ENCODE results near the gene USP11. TPM values are rescaled to one million over a fixed set of nuclear protein-coding genes. Genes with fewer than 3 reads are reported as not detected.
A peak's percentile ranks its signal among the peaks of the same experiment; 100 is the strongest.
"Not testable (repeated sequence)": the region's sequence is repeated elsewhere in the genome, so short reads cannot be mapped to it uniquely, and the experiment has no call there.

The USP11 gene
- total and polyA plus RNA-seq, 3 donors from 2014 or later, result 113 to 185 (median 128) TPM

GRCh38 chrX:47283015-47283771, 50.4 kb downstream of the USP11 start:
- WGBS, 2 donors, result 42 to 44% methylated on average over 12 to 18 of the region's 18 CpGs
- intact Hi-C loops (cut with DNase I; ENCODE audit: low total_unique reads), result no loop called here

GRCh38 chrX:47284616-47285015, 51.8 kb downstream of the USP11 start:
- intact Hi-C loops (cut with DNase I; ENCODE audit: low total_unique reads); H3K27me3 ChIP-seq; H3K36me3 ChIP-seq (ENCODE audit: low read depth, missing control alignments); H3K9me3 ChIP-seq; H3K4me3 ChIP-seq; H3K27ac ChIP-seq; H3K4me1 ChIP-seq; DNase-seq: not testable (repeated sequence)
- 92 to 96% methylated on average over 9 to 10 of the region's 10 CpGs for WGBS, 2 donors

More at GRCh38 chrX:47283015-47283771, 50.4 kb downstream of the USP11 start:
- TF ChIP-seq CTCF (IDR thresholded peaks at IDR 0.05) (no peak), POLR2A (IDR thresholded peaks at IDR 0.05) (no peak)
- peak; percentile 81 for DNase-seq
- Histone ChIP-seq H3K4me1 (no peaks in the 10 kb centered on the region), H3K27ac (no peak overlapping the region), H3K9me3 (no peaks in the 10 kb centered on the region), H3K36me3 (ENCODE audit: low read depth, missing control alignments) (no peaks in the 10 kb centered on the region), H3K4me3 (no peak overlapping the region), H3K27me3 (no peaks in the 10 kb centered on the region)

GRCh38 chrX:47285836-47286320, 53.1 kb downstream of the USP11 start:
- H3K9me3 ChIP-seq, result no peaks in the 10 kb centered on the region
- intact Hi-C loops (cut with DNase I; ENCODE audit: low total_unique reads), result no loop called here
- 28 to 36% methylated on average over 6 of the region's 6 CpGs for WGBS, 2 donors
- no peaks in the 10 kb centered on the region for H3K4me1 ChIP-seq
- no peak overlapping the region for H3K4me3 ChIP-seq
- no peak for DNase-seq
- H3K36me3 ChIP-seq (ENCODE audit: low read depth, missing control alignments), result no peaks in the 10 kb centered on the region
- no peak for TF ChIP-seq CTCF (IDR thresholded peaks at IDR 0.05)
- no peak for TF ChIP-seq POLR2A (IDR thresholded peaks at IDR 0.05)
- H3K27me3 ChIP-seq, result no peaks in the 10 kb centered on the region
- no peak overlapping the region for H3K27ac ChIP-seq

- intact Hi-C loops (cut with DNase I; ENCODE audit: low total_unique reads), result no loop called here
- no peaks in the 10 kb centered on the region for H3K36me3 ChIP-seq (ENCODE audit: low read depth, missing control alignments)
- no peak overlapping the region for H3K4me3 ChIP-seq
- TF ChIP-seq CTCF (IDR thresholded peaks at IDR 0.05) (no peak), POLR2A (IDR thresholded peaks at IDR 0.05) (no peak)
- 67 to 93% methylated on average over 4 to 5 of the region's 5 CpGs for WGBS, 2 donors
- H3K4me1 ChIP-seq, result no peaks in the 10 kb centered on the region
- DNase-seq, result no peak
- no peaks in the 10 kb centered on the region for H3K9me3 ChIP-seq
- H3K27ac ChIP-seq, result no peak overlapping the region
- H3K27me3 ChIP-seq, result no peaks in the 10 kb centered on the region
Observed at GRCh38 chrX:47293106-47293505, 60.3 kb downstream of the USP11 start.

GRCh38 chrX:47296766-47297365, 64.1 kb downstream of the USP11 start:
- no peak for TF ChIP-seq POLR2A (IDR thresholded peaks at IDR 0.05)
- no peak for TF ChIP-seq CTCF (IDR thresholded peaks at IDR 0.05)
- H3K36me3 ChIP-seq (ENCODE audit: low read depth, missing control alignments), result no peaks in the 10 kb centered on the region
- H3K27me3 ChIP-seq, result no peaks in the 10 kb centered on the region
- H3K9me3 ChIP-seq, result no peaks in the 10 kb centered on the region
- H3K4me3 ChIP-seq, result no peak overlapping the region
- intact Hi-C loops (cut with DNase I; ENCODE audit: low total_unique reads), result no loop called here
- H3K4me1 ChIP-seq, result no peaks in the 10 kb centered on the region
- no peak for DNase-seq
- H3K27ac ChIP-seq, result no peak overlapping the region
- 56 to 62% methylated on average over 4 to 5 of the region's 5 CpGs for WGBS, 2 donors

Data from testis (tissue), 3 donors.